Prostate gland (tissue), 2 donors: Measurements from ENCODE around the gene GRID1.

Experiments
- CTCF ChIP-seq, 4 experiments: fragments of 200-600 bp in 2 of 4; fragments of 450-650 bp in 2 of 4; sonication (generic) in 2 of 4; IDR thresholded peaks; 1 replicate in 3 of 4; 2 replicates in 1 of 4; pipeline ENCODE4 v1.5.1; 2016 to 2019; ENCODE audit warnings: antibody characterized with exemption in 4 of 4, mild to moderate bottlenecking in 2 of 4, moderate library complexity in 2 of 4
- POLR2A ChIP-seq: fragments of 450-650 bp; IDR thresholded peaks from one replicate; pipeline ENCODE4 v1.6.1; 2016; ENCODE audit warnings: antibody characterized with exemption, mild to moderate bottlenecking

DNA sequence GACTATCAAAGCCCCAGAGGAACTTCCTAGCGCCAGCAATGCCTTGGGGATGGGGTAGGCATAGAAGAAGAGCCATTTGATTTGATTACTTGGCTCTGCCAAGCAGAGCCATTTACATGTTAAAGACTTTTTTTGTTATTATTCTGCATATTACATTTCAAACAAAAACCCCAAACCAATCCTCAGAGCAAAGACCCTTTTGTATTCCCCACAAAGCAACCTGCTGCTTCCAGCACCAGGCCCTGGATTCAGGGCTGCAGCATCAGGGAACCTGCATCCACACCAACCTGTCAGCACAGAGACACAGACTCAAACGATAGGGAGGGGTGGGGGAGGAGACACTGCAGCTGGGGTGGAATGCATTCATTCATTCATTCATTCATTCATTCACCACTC is 73.2 kb downstream of the GRID1 start:
- TF ChIP-seq CTCF (IDR thresholded peaks at IDR 0.05): no peak
- TF ChIP-seq POLR2A: no peak
